NCI-H1048 (cell line): ENCODE data around the gene MRPL27.
"Not testable (repeated sequence)": the region's sequence is repeated elsewhere in the genome, so short reads cannot be mapped to it uniquely, and the experiment has no call there.

ENCODE experiments used
- DNase-seq: peaks from one replicate; lab custom pipeline; 2025; lab: John Stamatoyannopoulos, UW

The MRPL27 gene

DNA sequence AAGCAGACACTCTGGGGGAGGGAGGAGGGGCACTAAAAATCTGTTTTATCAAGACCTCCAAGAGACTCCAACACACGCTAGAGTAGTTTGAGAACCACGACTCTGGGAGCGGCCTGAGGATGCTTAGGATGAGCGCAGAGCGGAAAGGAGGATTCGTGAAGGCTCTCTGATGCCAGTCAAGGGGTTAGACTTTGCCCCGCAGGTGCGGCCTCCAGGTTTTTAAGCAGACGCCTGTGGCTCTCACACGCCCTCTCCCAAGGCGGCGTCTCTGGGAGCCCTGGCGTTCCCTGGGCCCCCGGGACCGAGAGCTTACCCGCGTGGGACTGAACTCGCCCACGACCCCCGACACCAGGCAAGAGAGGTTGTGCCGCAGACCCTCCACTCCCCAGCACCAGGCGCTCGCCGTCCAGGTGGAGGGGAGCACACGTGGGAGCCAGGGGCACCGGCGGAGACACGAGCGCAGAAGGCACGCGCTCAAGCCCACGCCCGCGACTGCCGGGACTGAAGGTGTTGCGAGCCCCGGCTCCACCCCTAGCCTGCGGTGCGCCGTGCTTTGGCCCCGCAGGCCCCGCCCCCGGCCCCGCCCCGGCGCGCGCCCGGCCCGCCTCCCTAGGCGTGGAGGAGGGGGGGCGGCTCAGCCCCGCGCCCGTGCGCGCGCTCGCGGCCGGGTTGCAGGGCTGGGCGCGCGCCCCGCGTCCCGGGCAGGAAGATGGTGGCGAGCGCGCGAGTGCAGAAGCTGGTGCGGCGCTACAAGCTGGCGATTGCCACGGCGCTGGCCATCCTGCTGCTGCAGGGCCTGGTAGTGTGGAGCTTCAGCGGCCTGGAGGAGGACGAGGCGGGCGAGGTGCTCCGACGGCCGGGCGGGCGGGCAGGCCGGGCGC is 27.3 kb downstream of the MRPL27 start, which contains the start of gene XYLT2:
TSS of gene XYLT2 (plus strand) at position 695 of the 881 bp plus-strand sequence. CDS start at position 710, 15 bp downstream.
- peak; percentile 73 for DNase-seq

DNA sequence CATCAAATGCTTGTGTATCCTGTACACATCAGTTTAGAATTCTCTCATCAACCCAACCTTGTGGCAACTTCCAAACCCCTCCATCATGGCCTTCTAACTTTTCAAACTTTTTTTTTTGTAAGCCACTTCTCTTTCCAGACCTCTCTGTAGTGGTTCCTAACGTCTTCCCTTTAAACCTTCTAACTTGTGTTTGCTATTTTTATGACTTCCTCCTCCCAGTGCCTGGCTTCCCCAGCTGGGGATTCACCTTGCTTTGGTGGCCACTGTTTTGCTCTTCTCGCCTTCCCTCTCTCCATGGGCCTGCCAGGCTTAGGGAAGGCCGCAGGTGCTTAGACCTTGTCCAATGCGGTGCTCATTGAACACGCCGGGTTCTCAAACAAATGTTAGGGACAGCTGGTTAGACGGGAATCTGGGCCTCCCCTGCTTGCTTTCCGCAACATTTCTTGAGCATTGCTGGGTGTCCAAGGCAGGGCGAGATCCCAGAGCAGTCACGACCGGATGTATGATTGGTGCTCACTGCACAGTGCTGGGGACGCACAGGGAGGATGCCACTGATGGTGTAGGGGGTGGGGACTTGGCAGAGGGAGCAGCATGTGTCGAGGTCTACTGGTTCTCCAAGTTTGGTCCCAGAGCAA is 28.1 kb downstream of the MRPL27 start:
- no peak for DNase-seq

DNA sequence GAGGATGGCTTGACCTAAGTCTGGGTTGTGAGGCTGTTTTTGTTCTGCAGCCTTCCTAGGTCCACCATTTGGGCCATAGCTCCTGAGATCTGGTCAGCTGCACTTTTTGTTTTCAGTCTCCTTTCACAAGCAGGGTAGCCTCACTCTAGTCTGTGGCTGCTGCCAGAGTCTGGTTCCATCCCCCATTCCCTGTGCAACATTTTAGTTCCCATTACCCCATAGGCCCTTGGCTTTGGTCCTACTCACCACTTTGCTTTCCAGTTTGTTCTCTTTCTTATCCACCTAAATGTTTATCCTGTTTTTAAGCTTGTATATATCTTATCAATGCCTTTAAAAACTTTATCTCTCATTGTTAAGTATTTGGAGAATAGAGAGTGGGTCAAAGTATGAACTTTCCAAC is 33.6 kb downstream of the MRPL27 start:
- no peak for DNase-seq

DNA sequence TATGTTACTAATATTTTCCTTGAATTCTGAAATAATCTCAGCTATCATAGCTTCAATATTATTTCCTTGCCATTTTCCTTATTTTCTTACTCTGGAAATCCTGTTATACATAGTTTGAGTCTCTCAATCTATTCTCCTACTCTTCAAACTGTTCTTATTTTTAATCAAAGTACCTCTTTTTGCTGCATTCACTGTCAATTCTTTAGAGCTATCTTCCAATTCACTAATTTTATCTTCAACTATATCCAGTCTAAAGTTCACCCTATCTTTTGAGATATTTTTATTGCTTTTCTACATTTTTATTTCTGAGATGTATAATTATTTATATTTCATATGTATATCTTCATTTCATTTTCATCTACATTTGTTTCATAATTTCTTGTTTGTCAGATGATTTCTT is 34.3 kb downstream of the MRPL27 start:
- no peak for DNase-seq

DNA sequence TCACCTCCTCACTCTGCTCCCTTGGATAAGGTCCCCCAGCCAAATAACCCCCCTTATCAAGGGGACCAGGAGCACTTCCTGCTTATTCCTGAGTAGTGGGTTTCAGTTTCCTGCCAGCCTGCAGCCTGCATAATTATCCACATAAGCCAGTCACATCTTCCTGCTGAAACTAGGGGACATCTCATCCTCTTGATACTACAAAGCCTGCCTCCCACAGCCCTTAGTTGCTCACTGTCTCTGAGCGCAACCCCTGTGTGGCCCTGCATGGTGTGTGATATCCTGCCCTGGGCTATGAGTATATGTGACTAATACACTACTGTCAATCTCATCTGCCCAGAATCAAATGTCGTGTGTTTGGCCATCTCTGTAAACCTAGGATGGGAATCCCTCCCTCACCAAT is 35.0 kb downstream of the MRPL27 start:
- no peak for DNase-seq

DNA sequence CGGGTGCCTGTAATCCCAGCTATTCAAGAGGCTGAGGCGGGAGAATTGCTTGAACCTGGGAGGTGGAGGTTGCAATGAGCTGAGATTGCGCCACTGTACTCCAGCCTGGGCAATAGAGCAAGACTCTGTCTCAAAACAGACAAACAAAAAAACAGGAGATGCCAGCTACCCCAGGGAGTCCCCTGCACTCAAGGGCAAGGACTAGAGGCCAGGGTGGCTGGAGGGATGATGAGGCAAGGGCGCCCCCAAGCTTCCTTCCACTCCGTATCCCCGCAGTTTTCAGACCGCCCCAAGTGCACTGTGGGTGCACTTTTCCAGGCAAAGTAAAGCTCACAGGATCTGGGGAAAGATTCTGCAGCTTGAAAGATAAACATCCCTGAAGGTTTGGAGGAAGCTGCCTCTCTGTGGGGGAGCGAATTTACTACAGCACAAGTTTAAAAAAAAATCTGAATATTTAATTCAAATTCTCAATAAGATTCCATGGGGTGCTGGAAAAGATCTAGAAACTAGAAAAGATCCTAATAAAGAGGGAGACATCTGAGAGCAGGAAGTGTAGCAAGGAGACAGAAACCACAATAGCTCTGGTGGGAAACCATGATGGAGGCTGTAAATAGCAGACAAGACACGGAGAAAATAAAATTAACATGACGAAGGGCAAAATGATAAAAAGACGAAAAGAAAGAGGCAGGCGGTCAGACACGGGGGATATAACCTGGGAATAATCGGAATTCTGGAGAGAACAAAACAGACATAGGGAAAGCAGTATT is 39.5 kb downstream of the MRPL27 start:
- not testable (repeated sequence) for DNase-seq

DNA sequence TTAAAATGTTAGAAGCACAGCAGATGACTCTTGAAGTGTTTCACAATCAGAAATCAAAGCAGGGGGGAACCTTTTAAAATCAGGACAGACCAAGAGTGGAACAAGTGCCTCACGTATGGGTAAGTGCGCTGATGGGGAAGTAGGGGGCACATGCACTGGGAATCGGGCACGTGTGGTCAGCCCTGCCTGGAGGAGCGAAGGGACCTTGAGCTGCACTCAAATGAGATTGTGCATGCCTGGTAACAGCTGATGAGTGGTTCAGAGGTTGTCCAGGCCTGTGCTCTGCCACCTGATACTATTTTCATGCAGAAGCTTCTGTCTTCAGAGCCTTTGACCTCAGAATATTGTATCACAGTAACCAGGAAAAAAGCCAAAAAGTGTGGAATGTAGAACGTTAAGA is 40.8 kb downstream of the MRPL27 start:
- no peak for DNase-seq

DNA sequence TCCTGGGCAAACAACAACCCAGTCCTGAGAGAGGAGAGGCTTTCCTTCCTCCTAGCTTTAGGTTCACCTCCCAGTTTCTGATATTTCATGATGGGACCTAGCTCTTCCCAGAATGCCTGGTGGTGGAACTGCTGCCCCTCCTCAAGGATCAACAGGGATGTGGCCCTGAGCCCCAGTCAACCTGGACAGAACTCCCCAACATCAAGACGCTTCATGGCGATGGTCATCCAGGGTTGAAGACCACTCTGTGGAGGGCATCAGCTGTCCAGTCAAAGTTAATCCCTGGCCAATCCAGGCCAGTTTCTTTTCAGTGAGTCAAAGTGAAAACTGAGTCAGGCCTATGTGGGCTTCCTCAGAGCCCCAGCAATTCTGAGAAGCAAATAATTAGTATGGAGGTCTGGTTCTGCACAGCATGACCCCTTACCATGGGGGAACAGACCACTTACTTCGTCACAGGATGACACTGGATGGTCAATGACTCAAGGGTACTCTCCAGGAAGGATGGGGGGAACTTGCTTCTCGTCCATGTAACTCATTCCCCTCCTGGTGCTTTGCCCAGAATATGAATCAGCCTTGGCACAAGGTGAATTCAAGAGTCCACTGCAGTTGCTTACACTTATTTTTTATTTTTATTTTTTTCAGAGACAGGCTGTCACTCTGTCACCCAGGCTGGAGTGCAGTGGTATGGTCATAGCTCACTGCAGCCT is 41.7 kb downstream of the MRPL27 start:
- DNase-seq, result no peak

DNA sequence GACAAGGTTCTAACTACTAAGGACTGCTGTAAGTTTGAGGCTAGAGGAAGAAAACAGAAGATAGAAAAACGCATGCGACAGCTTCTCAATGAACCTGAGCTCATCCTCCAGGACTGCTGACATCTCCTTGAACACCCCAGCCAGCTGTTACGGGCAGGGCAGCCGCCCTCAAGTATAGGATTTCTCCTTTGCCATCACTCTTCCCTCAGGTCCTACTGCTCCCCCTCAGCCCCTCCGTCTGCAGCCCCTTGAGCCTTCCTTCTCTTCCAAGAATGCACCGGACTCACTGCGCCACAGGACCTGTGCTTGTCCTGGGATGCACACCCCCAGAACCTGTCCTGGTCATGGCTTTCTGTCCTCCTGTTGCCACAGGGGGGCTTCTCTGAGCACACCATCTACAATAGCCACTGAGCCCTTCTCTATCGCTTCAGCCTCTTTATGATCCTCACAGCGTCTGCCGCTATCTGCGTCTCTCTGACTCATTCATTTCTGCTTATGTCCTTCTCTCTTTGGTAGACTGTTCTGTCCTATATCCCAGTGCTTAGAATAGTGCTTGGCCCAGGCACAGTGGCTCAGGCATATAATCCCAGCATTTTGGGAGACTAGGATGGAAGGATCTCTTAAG is 42.7 kb downstream of the MRPL27 start:
- no peak for DNase-seq

DNA sequence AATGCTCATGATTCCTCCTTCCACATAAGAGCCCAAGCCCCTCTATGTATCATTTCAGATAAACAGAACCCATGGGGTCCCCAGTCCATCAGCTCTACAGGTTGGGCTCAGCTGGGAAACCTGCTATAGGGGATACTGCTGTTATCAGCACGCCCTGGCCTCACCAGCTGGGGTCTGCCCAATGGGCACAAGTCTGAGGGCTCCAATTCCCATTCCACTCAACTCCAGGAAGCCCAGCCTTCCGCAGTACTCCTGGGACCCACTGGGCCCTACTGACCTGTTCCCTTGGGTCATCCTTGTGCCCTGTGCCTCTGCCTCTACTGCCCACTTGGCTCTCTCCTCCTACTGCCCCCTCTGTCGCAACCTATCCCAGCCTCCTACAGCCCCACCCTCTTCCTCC is 43.3 kb downstream of the MRPL27 start:
- no peak for DNase-seq

DNA sequence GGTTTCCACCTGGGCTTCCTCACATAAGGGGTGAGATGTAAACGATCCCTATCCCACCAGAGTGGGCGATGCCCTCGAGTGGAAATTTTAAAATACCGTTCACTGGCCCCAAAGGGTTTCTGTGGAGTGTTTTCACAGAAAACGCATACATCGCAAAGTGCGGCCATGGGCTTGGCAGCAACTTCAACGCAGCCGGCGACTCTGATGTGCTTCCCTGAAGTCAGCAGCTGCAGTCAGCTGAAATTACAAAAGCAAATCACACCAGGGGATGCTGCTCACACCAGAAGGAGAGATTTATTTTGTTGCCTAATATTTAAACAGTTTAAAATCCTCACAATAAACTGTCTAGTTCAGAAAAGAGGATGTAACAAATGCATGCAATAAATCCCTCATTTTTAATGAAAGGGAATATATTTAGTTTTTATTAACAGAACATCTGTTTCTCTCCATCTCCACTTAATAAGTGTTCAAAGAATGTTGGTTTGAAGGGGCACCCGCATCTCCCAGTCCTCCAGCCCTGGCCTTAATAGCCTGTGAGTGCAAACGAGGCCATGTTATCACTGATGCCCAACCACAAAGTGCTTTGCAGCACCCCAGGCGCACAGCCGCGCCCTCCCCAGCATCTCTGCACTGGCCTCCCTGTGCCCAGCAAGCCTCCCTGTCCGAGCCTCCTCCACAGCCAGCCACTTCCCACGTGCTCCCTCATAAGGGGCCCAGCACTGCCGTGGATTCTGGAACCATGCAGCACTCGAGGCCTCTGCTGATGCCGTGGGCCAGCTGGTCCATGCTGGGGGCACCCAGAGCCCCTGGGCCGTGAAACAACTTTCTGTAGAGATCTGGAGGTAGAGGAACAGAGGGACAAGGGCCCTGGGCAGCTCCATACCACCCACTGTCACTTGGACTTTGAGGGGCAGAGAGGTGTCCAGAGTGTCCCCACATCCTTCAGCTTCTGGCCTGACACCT is 44.3 kb downstream of the MRPL27 start:
- DNase-seq, result no peak

DNA sequence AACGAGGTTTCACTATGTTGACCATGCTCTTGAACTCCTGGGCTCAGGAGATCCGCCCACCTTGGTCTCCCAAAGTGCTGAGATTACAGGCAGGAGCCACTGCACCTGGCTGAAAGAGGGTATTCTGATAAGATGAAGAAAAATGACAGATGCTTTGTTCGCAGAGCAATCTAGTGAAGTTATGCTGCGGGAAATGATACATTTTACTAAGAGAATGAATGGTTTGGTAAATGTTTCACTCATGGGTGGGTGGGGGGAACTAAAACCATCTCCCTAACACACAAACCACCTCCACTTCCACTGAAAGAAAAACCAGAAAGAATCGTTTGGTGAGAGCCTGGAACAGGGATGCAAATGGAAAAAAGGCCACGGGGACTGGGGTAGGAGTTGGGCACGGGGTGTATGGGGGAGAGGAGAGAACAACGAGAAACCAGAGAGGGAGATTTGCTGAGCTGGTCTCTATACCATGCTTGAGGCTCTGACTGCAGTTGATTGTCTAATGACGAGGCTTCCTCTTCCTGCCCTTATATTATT is 46.1 kb downstream of the MRPL27 start:
- DNase-seq, result no peak

DNA sequence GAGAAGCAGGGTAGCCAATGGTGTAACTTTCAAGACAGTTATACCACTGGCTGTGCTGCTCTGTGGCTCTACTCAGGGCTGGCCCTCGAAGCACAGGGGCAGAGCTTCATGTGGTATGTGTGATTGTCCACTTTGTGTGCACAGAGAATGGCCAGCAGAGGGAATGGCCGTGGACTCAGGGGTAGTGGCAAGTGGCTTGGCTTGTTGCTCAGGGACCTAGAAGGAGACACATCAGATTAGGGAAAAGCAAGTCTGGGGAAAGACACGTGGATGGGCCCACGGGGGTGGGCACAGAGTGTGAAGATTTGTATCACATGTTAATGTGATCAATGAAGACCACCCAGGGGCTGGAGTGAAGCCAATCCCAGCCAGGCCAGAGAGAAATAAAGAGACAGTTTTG is 47.1 kb downstream of the MRPL27 start:
- DNase-seq, result no peak

DNA sequence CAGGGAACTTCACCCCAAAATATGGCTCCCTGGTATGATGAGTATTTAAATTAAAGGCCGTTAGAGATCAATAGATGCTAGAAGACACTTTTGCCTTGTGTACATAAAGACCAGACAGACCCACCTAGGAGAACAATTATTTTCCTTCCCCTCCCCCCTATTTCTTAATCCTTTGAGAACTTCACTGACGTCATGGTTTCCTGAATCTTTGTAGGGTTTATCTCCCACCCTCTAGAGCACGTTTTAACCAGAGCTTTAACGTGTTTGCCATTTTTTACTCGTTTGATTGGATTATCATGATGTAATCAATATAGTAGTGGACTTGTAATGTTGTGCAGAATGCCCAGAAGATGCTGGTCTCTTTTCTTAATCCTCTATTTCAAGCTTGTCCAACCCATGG is 49.9 kb downstream of the MRPL27 start:
- no peak for DNase-seq

DNA sequence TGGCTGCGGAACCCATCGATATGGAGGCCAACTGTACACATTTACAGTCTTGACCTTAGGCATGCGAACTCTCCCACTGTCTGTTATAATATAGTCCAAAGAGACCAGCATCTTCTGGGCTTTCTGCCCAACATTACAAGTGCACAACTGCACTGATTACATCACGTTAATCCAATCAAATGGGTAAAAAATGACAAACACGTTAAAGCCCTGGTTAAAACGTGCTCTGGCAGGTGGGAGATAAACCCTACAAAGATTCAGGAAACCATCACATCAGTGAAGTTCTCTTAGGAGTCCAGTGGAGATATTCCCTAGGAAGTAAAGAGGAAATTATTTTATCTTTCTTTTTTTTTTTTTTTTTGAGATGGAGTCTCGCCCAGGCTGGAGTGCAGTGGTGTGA is 50.7 kb downstream of the MRPL27 start:
- DNase-seq, result no peak

DNA sequence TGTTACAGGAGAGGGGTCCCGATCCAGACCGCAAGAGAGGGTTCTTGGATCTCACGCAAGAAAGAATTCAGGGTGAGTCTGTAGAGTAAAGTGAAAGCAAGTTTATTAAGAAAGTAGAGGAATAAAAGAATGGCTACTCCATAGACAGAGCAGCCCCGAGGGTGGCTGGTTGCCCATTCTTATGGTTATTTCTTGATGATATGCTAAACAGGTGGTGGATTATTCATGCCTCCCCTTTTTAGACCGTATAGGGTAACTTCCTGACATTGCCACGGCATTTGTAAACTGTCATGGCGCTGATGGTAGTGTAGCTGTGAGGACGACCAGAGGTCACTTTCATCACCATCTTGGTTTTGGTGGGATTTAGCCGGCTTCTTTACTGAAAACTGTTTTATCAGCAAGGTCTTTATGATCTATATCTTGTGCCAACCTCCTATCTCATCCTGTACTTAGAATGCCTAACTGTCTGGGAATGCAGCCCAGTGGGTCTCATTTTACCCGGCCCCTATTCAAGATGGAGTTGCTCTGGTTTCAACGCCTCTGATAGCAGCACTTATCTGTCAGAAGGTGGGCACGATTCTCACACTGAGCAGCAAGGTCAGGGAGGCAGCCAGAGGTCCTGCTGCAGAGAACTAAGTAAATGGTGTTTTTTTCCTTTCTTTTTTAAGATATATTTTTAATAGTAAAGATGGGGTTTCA is 53.5 kb downstream of the MRPL27 start:
- no peak for DNase-seq

DNA sequence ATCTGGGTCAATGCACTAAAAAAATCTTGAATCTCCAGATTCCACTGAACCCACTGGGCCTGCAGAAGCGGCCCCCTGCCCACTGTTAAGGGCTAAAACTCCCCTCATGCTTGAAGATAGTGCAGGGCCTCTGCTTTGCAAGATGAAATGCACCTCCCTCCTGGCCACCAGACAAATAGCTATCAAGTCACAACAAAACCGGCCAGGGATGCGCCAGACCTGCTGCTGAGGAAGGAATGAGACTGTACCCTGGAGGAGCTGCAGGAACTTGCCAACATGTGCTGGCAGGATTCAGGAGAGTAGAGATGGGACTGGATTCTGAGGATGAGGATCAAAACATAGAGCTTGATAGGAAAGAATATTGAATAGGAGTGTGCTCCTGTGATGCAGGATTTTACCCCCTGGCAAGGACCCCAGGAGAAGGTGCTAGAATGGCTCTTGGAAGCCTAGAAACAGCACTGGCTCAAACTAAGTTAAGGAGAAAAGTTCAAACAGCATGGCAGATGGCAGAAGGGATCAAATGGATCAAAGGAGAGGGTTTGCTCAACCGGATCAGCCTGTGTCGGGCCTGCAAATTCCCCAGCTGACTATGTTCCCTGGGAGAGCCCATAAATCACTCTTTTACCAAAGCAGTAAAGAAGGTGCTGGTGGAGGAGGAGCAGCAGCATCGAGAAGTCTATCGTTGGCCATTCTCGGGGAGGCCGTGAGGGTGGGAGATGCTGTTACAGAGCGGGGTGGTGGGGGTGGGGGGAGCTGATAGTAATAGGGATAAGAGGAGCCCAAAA is 54.3 kb downstream of the MRPL27 start:
- DNase-seq, result no peak
